Heart left ventricle (tissue), 13 donors: ENCODE data around the gene CTNNA3.

Experiments
- CTCF ChIP-seq, 12 donors: fragments of 200-600 bp; sonication (generic) in 4 of 12; IDR thresholded peaks; one replicate each; pipeline versions ENCODE4 v1.5.0 to v1.8.0; 2018 to 2022; ENCODE audit warnings: antibody characterized with exemption in 12 of 12, mild to moderate bottlenecking in 5 of 12
- POLR2A ChIP-seq, 2 donors: fragments of 450-650 bp; IDR thresholded peaks; one replicate each; pipeline ENCODE4 v1.6.1; 2017; ENCODE audit warnings: antibody characterized with exemption in 2 of 2, mild to moderate bottlenecking in 2 of 2, moderate library complexity in 2 of 2
- donor health status: ischemic (EF 13 %, LVEDD 7.1; RV severe dilation, severe dysfunction).
- donor health status: DM: no; HTN: yes; CAD: no.
- donor health status: DM: no; HTN: no; CAD: no.
- donor health status: ischemic (EF 25% LVEDD 6.9; RV normal size, moderate dysfunction).
- donor health status: ischemic (EF 25% LVEDD 5.7; RV mildly dilated, moderate dysfunction).
- donor health status: ischemic (EF 35%, LVEDD 5.7; RV mildly dilated, moderate dysfunction).
- donor health status: nonischemic (EF 11% LVEDD 7.7; RV severe dilation, severe dysfunction).
- donor health status: DM: yes; HTN: yes; CAD: no.
- donor health status: PGD.
- donor health status: ischemic (EF 29% LVEDD 5.4; RV normal size, mild dysfunction).
- donor health status: nonischemic (EF 23%, LVEDD 6.1; RV moderate dilation, normal function).

GRCh38 chr10:66514666-66515065, 1181.3 kb downstream of the CTNNA3 start:
- TF ChIP-seq CTCF (IDR thresholded peaks at IDR 0.05) = no peak
- no peak for TF ChIP-seq POLR2A (IDR thresholded peaks at IDR 0.05)
